Gastrocnemius medialis (tissue), 4 donors: ENCODE results near the gene MTA1. TPM values are rescaled to one million over a fixed set of nuclear protein-coding genes. Genes with fewer than 3 reads are reported as not detected.

Experiments used
- ATAC-seq, 2 donors: fragments of 150-250 bp; one replicate each; pipeline ENCODE4 v1.9.1; 2016
- DNase-seq, 2 donors: peaks; one replicate each; pipeline ENCODE4 v3.0.0-alpha.2; 2019
- H3K27ac ChIP-seq, 4 donors: fragments of 200-600 bp; sonication (generic); 1 replicate in 1 of 4; 2 replicates in 3 of 4; pipeline ENCODE4 v1.5.1; 2016 to 2018; ENCODE audit warnings: mild to moderate bottlenecking in 2 of 4, moderate library complexity in 1 of 4
- H3K27me3 ChIP-seq, 3 donors: fragments of 200-600 bp; sonication (generic) in 2 of 3; 1 replicate in 1 of 3; 2 replicates in 2 of 3; pipeline versions ENCODE4 v1.5.1 to v1.6.0; 2016 to 2019; ENCODE audit warnings: mild to moderate bottlenecking in 1 of 3, moderate library complexity in 1 of 3
- H3K36me3 ChIP-seq, 2 donors: fragments of 200-600 bp; sonication (generic) in 1 of 2; one replicate each; pipeline ENCODE4 v1.5.1; 2017 to 2018
- H3K4me1 ChIP-seq, 2 donors: fragments of 200-600 bp; sonication (generic) in 1 of 2; one replicate each; pipeline ENCODE4 v1.5.1; 2016 to 2017; ENCODE audit warnings: mild to moderate bottlenecking in 2 of 2
- H3K4me3 ChIP-seq, 4 donors: fragments of 200-600 bp; sonication (generic) in 3 of 4; 1 replicate in 1 of 4; 2 replicates in 3 of 4; pipeline ENCODE4 v1.5.1; 2016 to 2019; ENCODE audit warnings: mild to moderate bottlenecking in 2 of 4
- H3K9me3 ChIP-seq, 3 donors: fragments of 200-600 bp; sonication (generic) in 2 of 3; 1 replicate in 1 of 3; 2 replicates in 2 of 3; pipeline ENCODE4 v1.5.1; 2016 to 2019
- POLR2A ChIP-seq, 2 donors: fragments of 450-650 bp; IDR thresholded peaks; one replicate each; pipeline ENCODE4 v1.6.1; 2017; ENCODE audit warnings: antibody characterized with exemption in 2 of 2, mild to moderate bottlenecking in 2 of 2, moderate library complexity in 2 of 2
- in situ Hi-C, 4 donors: fragments of 200-750 bp; cut with MboI; loops; one replicate each; pipeline versions ENCODE4 v1.15.0 to v1.8.0; 2017; ENCODE audit warnings: low sequenced_read_pairs in 4 of 4
- intact Hi-C: fragments of 100-400 bp; cut with DNase I; formaldehyde crosslinking; loops from one replicate; pipeline ENCODE4 v1.15.1; 2023; ENCODE audit warnings: low total_unique reads
- total RNA-seq, 4 donors: library from RNA; depleted of rRNA; stranded (reverse); fragments of >200 nt; gene quantifications; one replicate each; pipeline versions ENCODE4 v1.1.0 to v1.2.3, GENCODE V29; 2016
- TF ChIP-seq, protein P1 (sequence below), 5 experiments: fragments of 450-650 bp in 3 of 5; fragments of 200-600 bp in 2 of 5; sonication (generic) in 2 of 5; IDR thresholded peaks in 4 of 5; conservative IDR thresholded peaks in 1 of 5; 1 replicate in 4 of 5; 2 replicates in 1 of 5; pipeline ENCODE4 v1.5.1; 2016 to 2019; ENCODE audit warnings: antibody characterized with exemption in 5 of 5, mild to moderate bottlenecking in 3 of 5, moderate library complexity in 3 of 5

The MTA1 gene
- total RNA-seq, 4 donors from 2014 or later = 18.2 to 30.8 (median 28.2) TPM

DNA sequence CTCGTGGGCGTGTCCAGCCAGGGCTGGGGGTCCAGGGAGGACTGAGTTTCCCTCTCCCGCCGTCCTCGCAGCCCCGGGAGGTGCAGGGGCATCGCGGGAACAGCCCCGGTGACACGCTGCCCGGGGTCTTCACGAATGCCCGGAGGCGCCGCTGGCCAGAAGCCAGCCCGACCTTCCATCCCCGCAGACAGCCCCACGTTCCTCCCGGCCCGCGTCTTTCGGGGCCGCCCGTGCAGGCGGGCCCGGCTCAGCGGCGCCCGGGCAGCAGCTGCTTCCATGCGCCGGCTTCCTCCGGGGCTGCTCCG lies 70.6 kb downstream of the MTA1 start:
- intact Hi-C loops (loop anchor here (1.0 to 10.0 kb wide), 5 partner anchors 9 to 325 kb away; partner anchors contain the start of genes CRIP2 and JAG2), in situ Hi-C loops (loop anchor here in 1 of 4 donors (25.0 kb wide), 1 partner anchor 128 kb away; no protein-coding TSS in a partner anchor)
- DNase-seq (no peak), ATAC-seq (peak; percentile 13 to 18)
- TF ChIP-seq, protein P1, sequence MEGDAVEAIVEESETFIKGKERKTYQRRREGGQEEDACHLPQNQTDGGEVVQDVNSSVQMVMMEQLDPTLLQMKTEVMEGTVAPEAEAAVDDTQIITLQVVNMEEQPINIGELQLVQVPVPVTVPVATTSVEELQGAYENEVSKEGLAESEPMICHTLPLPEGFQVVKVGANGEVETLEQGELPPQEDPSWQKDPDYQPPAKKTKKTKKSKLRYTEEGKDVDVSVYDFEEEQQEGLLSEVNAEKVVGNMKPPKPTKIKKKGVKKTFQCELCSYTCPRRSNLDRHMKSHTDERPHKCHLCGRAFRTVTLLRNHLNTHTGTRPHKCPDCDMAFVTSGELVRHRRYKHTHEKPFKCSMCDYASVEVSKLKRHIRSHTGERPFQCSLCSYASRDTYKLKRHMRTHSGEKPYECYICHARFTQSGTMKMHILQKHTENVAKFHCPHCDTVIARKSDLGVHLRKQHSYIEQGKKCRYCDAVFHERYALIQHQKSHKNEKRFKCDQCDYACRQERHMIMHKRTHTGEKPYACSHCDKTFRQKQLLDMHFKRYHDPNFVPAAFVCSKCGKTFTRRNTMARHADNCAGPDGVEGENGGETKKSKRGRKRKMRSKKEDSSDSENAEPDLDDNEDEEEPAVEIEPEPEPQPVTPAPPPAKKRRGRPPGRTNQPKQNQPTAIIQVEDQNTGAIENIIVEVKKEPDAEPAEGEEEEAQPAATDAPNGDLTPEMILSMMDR (IDR thresholded peaks at IDR 0.05 in 4 of 5, conservative IDR thresholded peaks at IDR 0.05 in 1 of 5) = no peak
- TF ChIP-seq POLR2A (IDR thresholded peaks at IDR 0.05) = no peak
- Histone ChIP-seq H3K27me3 (peaks cover 0 to 8% (median 5%) of the 10 kb centered on the region in 3 donors), H3K4me3 (peak overlapping the region; percentile 67 to 91 (median 70)), H3K27ac (peak overlapping the region; percentile 81 to 93 (median 86)), H3K9me3 (no peaks in the 10 kb centered on the region), H3K36me3 (no peaks in the 10 kb centered on the region), H3K4me1 (peaks cover 23 to 29% of the 10 kb centered on the region in 2 donors)

DNA sequence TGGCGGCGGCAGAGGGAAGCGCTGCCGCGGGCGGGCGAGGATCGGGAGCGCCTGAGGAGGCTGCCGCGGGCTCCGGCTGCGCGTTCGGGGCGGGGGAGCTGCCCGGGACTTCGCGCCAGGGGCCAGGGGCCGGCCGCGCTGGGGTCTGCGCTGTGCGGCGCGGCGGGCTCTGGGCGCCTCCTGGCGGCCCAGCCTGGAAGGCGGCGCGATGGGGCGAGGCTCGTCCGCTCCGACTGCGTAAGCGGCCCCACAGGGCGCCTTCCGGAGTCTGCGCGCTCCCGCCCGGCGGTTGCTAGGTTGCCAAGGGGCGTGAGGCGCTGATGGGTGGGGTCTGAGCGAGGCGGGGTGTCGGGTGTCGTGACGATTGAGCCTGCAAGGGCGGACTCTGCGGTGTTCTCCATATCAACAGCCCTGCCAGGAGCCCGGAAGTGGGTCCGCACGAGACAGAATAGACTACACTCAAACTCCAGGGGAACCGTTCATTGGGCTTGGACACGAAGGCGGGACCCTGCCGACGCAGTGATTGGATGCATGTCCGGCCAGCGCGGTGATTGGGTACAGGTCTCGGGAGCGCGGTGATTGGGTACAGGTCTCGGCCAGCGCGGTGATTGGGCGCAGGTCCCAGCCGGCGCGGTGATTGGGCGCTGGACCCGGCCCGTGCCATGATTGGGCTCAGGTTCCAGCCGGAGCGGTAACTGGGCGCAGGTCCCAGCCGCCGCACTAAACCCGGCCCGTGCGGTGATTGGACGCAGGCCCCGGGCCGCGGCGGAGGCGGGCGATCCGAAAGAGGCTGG lies 71.1 kb downstream of the MTA1 start, which contains the start of gene TEDC1:
Gene TEDC1, plus strand, starts transcription at position 675 of the 794 bp plus-strand sequence. CDS start 130 bp downstream, outside the sequence.
- intact Hi-C loops = loop anchor here (1.0 to 10.0 kb wide), 6 partner anchors 9 to 326 kb away; partner anchors contain the start of genes CRIP2 and JAG2
- Histone ChIP-seq H3K9me3 (no peaks in the 10 kb centered on the region), H3K27me3 (peaks cover 0 to 3% (median 1%) of the 10 kb centered on the region in 3 donors), H3K4me3 (peak within 1 kb of the TSS; percentile 67 to 91 (median 76)), H3K36me3 (no peaks in the 10 kb centered on the region), H3K27ac (peak within 1 kb of the TSS; percentile 81 to 93 (median 86)), H3K4me1 (peaks cover 23 to 35% of the 10 kb centered on the region in 2 donors)
- peak; percentile 100 for DNase-seq
- ATAC-seq = peak; percentile 88 to 95
- TF ChIP-seq, protein P1 (IDR thresholded peaks at IDR 0.05 in 4 of 5, conservative IDR thresholded peaks at IDR 0.05 in 1 of 5) = peak; percentile 67 to 98 (median 96)
- peak; percentile 68 to 74 for TF ChIP-seq POLR2A (IDR thresholded peaks at IDR 0.05)
- in situ Hi-C loops = loop anchor here in 1 of 4 donors (25.0 kb wide), 1 partner anchor 128 kb away; no protein-coding TSS in a partner anchor

DNA sequence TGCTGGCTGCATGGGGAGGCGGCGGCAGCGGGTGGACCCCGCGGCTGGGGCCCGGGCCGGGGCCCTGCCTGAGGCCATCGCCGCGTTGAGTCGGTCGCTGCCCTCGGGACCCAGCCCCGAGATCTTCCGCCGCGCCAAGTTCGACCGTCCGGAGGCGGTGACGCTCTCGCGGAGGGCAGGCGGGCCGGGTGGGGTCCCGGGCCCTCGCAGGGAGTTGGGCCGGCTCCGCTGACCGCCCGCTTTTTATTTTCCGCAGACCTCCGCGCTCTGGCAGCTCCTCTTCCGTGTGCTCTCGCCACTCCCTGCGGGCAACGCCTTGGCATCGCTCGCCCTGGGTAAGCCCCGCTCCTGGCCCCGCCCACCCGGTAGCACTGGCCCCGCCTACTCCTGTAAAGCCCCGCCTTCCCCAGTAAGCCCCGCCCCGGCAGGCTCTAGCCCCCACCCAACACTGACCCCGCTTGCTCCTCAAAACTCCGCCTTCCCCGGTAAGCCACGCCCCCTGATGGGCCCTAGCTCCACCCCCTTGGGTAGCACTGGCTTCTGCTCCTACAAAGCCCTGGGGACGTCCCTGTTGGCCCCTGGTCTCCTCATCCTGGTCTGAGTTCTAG lies 71.8 kb downstream of the MTA1 start:
- peak overlapping the region; percentile 74 to 89 (median 80) for H3K27ac ChIP-seq
- DNase-seq (peak; percentile 31 to 69), ATAC-seq (peak in 1 of 2 donors; percentile 2)
- H3K4me3 ChIP-seq = peak overlapping the region; percentile 59 to 85 (median 71)
- no peaks in the 10 kb centered on the region for H3K9me3 ChIP-seq
- H3K4me1 ChIP-seq = peaks cover 18 to 42% of the 10 kb centered on the region in 2 donors
- in situ Hi-C loops (loop anchor here in 1 of 4 donors (25.0 kb wide), 1 partner anchor 129 kb away; no protein-coding TSS in a partner anchor), intact Hi-C loops (loop anchor here (1.0 to 10.0 kb wide), 4 partner anchors 17 to 327 kb away; partner anchors contain the start of genes CRIP2 and JAG2)
- no peaks in the 10 kb centered on the region for H3K27me3 ChIP-seq
- peak in 1 of 2 donors; percentile 36 for TF ChIP-seq POLR2A (IDR thresholded peaks at IDR 0.05)
- TF ChIP-seq, protein P1 (IDR thresholded peaks at IDR 0.05 in 4 of 5, conservative IDR thresholded peaks at IDR 0.05 in 1 of 5) = no peak
- H3K36me3 ChIP-seq = no peaks in the 10 kb centered on the region

DNA sequence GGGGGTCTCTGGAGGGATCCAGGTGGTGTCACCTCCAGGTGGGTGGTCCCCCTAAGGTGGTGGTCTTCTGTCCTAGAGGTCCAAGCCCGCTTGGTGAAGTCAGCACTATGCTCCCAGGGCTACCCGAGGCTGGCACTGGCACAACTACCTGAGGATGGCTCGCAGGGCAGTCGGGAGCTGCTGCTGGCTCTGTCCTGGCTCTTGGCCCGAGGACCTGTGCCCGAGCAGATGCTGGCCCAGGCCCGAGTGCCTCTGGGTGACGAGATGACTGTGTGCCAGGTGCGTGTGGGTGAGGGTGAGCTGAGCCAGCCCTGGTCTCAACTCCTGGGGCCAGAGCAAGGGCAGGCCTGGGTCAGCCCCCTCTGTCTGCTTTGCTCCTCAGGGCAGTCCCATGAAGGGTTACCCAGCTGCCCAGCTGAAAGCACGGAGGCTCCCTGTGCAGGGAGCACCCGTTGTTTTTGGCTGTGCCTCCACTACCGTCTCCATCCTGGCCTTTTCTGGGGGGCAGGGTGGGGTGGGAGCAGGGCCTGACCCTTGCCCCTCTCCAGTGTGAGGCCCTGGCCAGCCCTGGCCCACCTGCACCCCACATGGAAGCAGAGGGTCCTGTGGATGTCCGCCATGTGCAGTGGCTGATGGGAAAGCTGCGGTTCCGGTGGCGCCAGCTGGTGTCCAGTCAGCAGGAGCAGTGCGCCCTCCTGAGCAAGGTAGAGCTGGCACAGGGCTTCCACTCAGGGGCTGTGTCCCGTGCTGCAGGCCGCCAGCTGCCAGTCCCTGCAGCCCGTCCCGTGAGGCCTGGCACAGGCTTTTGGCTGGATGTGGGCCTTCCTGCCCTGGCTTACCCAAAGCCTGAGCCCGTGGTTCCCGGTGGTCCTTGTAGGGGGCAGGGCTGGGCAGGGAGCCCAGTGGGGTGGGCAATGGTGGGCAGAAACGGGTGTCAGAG lies 72.7 kb downstream of the MTA1 start:
- TF ChIP-seq, protein P1 (IDR thresholded peaks at IDR 0.05 in 4 of 5, conservative IDR thresholded peaks at IDR 0.05 in 1 of 5) = no peak
- TF ChIP-seq POLR2A (IDR thresholded peaks at IDR 0.05) = no peak
- in situ Hi-C loops = loop anchor here in 1 of 4 donors (25.0 kb wide), 1 partner anchor 130 kb away; no protein-coding TSS in a partner anchor
- H3K9me3 ChIP-seq = no peaks in the 10 kb centered on the region
- peak; percentile 9 to 41 for DNase-seq
- no peaks in the 10 kb centered on the region for H3K27me3 ChIP-seq
- peak overlapping the region in 3 of 4 donors; percentile 77 to 89 (median 84) for H3K27ac ChIP-seq
- no peaks in the 10 kb centered on the region for H3K36me3 ChIP-seq
- H3K4me1 ChIP-seq = peaks cover 16 to 44% of the 10 kb centered on the region in 2 donors
- intact Hi-C loops = loop anchor here (10.0 kb wide), 1 partner anchor 328 kb away; the partner anchor contains the start of gene JAG2
- peak overlapping the region in 1 of 4 donors; percentile 85 for H3K4me3 ChIP-seq
- ATAC-seq = no peak
